ENCODE results near the gene INSC.

Gene INSC

DNA sequence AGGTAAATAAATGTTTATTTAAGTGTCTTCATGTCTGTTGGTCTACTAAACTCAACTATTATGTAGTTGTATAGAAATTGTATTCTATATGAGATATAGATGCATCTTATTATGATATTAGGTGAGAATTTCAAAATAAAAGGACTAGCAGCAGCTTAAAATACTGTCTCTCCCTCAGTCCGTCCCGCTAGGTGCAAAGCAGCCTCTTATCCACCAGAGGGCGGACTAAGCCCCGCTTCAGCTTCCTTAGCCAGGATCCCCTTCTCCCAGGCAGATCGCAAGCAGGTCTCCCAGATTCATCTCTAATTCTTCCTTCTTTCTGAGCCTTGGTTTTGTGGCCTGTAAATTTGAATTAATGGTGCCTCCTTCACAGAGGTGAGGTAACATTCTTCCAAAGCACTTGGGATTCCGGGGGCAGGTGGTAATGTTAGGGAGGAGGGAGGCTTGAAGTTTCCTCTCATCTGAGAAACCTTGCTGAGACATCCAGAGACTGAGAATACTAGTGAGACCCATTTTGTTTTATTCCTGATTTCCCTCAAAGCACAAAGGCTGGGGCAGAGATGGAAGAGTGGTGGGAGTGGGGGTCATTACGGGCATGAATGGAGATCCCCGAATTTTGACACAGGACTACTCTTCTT lies 13.5 kb upstream of the INSC start:
- TF ChIP-seq, protein P1, sequence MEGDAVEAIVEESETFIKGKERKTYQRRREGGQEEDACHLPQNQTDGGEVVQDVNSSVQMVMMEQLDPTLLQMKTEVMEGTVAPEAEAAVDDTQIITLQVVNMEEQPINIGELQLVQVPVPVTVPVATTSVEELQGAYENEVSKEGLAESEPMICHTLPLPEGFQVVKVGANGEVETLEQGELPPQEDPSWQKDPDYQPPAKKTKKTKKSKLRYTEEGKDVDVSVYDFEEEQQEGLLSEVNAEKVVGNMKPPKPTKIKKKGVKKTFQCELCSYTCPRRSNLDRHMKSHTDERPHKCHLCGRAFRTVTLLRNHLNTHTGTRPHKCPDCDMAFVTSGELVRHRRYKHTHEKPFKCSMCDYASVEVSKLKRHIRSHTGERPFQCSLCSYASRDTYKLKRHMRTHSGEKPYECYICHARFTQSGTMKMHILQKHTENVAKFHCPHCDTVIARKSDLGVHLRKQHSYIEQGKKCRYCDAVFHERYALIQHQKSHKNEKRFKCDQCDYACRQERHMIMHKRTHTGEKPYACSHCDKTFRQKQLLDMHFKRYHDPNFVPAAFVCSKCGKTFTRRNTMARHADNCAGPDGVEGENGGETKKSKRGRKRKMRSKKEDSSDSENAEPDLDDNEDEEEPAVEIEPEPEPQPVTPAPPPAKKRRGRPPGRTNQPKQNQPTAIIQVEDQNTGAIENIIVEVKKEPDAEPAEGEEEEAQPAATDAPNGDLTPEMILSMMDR (IDR thresholded peaks at IDR 0.05; ENCODE audit: low read depth, low read length, missing control alignments) = peak; percentile 96
- DNase-seq (ENCODE audit: low read depth) = peak; percentile 57
- in situ Hi-C loops (cut with HindIII; ENCODE audit: low sequenced_read_pairs) = no loop called here
- no peak overlapping the region for H3K4me3 ChIP-seq (ENCODE audit: low read depth, low read length)

DNA sequence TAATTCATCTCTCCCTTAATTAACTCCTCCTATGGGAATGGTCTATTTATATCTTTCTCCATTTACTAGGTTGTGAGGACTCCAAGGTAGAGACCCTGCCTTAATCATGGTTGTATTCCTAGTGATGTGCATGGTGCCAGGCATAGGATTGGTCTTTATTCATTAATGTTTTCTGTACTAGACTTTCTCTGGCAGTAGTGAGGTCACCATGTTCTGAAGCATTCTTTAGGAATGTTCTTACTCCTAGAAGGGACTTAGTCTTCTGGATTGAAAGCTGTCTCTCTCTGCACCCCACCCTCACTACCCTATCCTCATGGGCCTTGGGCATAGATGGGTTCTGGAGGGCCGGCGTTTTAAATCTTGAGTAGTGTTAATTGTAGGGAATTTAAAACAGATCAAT lies 10.6 kb upstream of the INSC start:
- no peak overlapping the region for H3K4me3 ChIP-seq (ENCODE audit: low read depth, low read length)
- TF ChIP-seq, protein P1 (IDR thresholded peaks at IDR 0.05; ENCODE audit: low read depth, low read length, missing control alignments) = no peak
- in situ Hi-C loops (cut with HindIII; ENCODE audit: low sequenced_read_pairs) = no loop called here
- DNase-seq (ENCODE audit: low read depth) = no peak

- H3K4me3 ChIP-seq (ENCODE audit: low read depth, low read length) = no peak overlapping the region
- in situ Hi-C loops (cut with HindIII; ENCODE audit: low sequenced_read_pairs) = no loop called here
- TF ChIP-seq, protein P1 (IDR thresholded peaks at IDR 0.05; ENCODE audit: low read depth, low read length, missing control alignments) = no peak
- DNase-seq (ENCODE audit: low read depth) = peak; percentile 42
Measured at GRCh38 chr11:15106201-15106965, 8.3 kb upstream of the INSC start.

DNA sequence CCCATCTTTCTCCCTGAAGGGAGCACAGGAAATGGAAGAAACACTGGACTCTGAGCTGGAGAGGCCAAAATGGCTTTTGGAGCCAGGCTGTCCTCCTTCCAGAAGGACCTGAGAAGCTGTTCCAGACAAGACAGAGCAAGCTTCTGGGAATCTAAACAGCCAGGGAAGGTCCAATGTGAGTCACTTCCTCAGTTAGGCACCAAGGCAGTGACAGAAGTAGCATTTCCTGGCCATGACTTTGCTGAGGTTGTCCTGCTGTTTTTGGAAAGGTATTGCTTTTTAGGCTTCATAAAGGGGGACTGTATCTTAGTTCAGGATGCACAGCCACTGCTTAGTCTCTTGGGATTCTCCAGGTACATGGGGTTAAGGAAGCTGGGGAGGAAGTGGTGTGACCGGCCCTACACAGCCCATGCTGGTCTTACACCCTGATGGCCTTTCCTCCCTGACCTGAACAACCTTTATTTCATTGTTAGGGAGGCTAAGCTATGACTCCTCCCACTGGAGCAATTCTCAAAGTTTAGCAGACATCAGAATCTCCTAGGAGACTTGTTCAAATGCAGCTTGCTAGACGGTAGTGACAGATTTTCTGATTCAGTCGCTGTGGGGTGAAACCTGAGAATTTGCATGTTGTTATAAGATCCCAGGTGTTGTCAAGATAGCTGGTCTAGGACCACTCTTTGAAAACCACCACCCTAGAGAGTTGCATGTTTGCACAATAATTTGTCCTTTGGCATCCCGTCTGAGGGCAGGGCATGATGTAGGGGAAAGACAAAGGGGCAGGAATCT lies 6.8 kb upstream of the INSC start:
- in situ Hi-C loops (cut with HindIII; ENCODE audit: low sequenced_read_pairs) = no loop called here
- no peak overlapping the region for H3K4me3 ChIP-seq (ENCODE audit: low read depth, low read length)
- TF ChIP-seq, protein P1 (IDR thresholded peaks at IDR 0.05; ENCODE audit: low read depth, low read length, missing control alignments) = no peak
- DNase-seq (ENCODE audit: low read depth) = no peak

DNA sequence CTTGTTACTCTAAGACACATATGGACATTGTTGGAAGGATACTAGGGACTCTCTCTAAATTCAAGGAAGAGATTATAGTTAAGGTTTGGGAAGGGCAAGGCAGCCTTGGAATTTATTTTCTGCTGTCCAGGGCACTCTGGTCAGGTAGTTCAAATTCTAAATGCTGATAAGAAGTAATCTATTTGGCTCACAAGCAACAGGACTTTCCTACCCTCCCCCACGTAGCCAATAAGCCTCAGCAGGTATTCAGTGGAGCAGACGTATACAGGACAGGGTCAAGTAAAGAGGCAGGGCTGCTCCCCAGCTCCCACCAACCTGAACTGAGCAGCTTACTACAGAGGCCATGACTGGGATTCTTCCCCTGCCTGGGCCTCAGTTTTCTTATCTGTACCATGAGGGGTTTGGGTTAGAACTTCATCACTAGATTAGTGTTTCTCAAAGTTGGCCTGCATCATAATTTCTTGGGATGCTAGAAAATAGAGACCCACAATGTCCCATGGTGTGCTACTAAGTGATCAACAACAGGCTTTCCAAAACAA lies 6.1 kb upstream of the INSC start:
- no peak overlapping the region for H3K4me3 ChIP-seq (ENCODE audit: low read depth, low read length)
- TF ChIP-seq, protein P1 (IDR thresholded peaks at IDR 0.05; ENCODE audit: low read depth, low read length, missing control alignments) = no peak
- DNase-seq (ENCODE audit: low read depth) = no peak
- in situ Hi-C loops (cut with HindIII; ENCODE audit: low sequenced_read_pairs) = no loop called here

- in situ Hi-C loops (cut with HindIII; ENCODE audit: low sequenced_read_pairs) = loop anchor here (5.0 kb wide), 1 partner anchor 88 kb away; no protein-coding TSS in a partner anchor
Measured at GRCh38 chr11:15109602-15110001, 5.1 kb upstream of the INSC start.

More at GRCh38 chr11:15109602-15110001, 5.1 kb upstream of the INSC start:
- DNase-seq (ENCODE audit: low read depth) = no peak
- TF ChIP-seq, protein P1 (IDR thresholded peaks at IDR 0.05; ENCODE audit: low read depth, low read length, missing control alignments) = no peak
- H3K4me3 ChIP-seq (ENCODE audit: low read depth, low read length) = no peak overlapping the region

All from astrocyte of the cerebellum (primary cell).